ENCODE results near the gene DAAM1. TPM values are rescaled to one million over a fixed set of nuclear protein-coding genes. Genes with fewer than 3 reads are reported as not detected.

The DAAM1 gene
- total RNA-seq, 3 donors from 2014 or later (not counting 1 experiment from before 2014, with no cell fraction given): 10.9 to 31.4 (median 12.6) TPM

- intact Hi-C loops (cut with micrococcal nuclease): no loop called here
- H3K36me3 ChIP-seq (ENCODE audit: control insufficient read depth, insufficient read depth, low read length): peaks cover 12% of the 10 kb centered on the region
- H3K27ac Mint-ChIP-seq: no peak overlapping the region
- H3K27ac ChIP-seq (ENCODE audit: low read length): no peak overlapping the region
- ATAC-seq: no peak
- peaks cover 13% of the 10 kb centered on the region for H3K36me3 Mint-ChIP-seq
- WGBS (ENCODE audit: insufficient coverage): 100% methylated on average over 2 of the region's 4 CpGs
- no peaks in the 10 kb centered on the region for H3K4me1 ChIP-seq (ENCODE audit: control insufficient read depth, insufficient read depth, low read length)
- H3K9me3 ChIP-seq (ENCODE audit: control insufficient read depth, insufficient read depth, low read length): no peaks in the 10 kb centered on the region
- H3K9me3 Mint-ChIP-seq: no peaks in the 10 kb centered on the region
- no peak for DNase-seq
- no peaks in the 10 kb centered on the region for H3K27me3 Mint-ChIP-seq (ENCODE audit: low read depth in 2 of 2)
- TF ChIP-seq, protein P1, sequence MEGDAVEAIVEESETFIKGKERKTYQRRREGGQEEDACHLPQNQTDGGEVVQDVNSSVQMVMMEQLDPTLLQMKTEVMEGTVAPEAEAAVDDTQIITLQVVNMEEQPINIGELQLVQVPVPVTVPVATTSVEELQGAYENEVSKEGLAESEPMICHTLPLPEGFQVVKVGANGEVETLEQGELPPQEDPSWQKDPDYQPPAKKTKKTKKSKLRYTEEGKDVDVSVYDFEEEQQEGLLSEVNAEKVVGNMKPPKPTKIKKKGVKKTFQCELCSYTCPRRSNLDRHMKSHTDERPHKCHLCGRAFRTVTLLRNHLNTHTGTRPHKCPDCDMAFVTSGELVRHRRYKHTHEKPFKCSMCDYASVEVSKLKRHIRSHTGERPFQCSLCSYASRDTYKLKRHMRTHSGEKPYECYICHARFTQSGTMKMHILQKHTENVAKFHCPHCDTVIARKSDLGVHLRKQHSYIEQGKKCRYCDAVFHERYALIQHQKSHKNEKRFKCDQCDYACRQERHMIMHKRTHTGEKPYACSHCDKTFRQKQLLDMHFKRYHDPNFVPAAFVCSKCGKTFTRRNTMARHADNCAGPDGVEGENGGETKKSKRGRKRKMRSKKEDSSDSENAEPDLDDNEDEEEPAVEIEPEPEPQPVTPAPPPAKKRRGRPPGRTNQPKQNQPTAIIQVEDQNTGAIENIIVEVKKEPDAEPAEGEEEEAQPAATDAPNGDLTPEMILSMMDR (IDR thresholded peaks at IDR 0.05): no peak
- H3K4me3 ChIP-seq (ENCODE audit: low read length): no peak overlapping the region
- no peaks in the 10 kb centered on the region for H3K4me1 Mint-ChIP-seq
- no peaks in the 10 kb centered on the region for H3K27me3 ChIP-seq (ENCODE audit: control insufficient read depth, insufficient read depth, low read length)
- H3K4me3 Mint-ChIP-seq: no peak overlapping the region
Measured at GRCh38 chr14:59344016-59344415, 155.5 kb downstream of the DAAM1 start.

GRCh38 chr14:59344691-59345455 is 156.4 kb downstream of the DAAM1 start:
- WGBS (ENCODE audit: insufficient coverage): 97% methylated on average over 10 of the region's 10 CpGs
- no peaks in the 10 kb centered on the region for H3K9me3 Mint-ChIP-seq
- H3K36me3 ChIP-seq (ENCODE audit: control insufficient read depth, insufficient read depth, low read length): peaks cover 10% of the 10 kb centered on the region
- no peaks in the 10 kb centered on the region for H3K4me1 Mint-ChIP-seq
- H3K4me1 ChIP-seq (ENCODE audit: control insufficient read depth, insufficient read depth, low read length): no peaks in the 10 kb centered on the region
- H3K27me3 Mint-ChIP-seq (ENCODE audit: low read depth in 2 of 2): no peaks in the 10 kb centered on the region
- TF ChIP-seq, protein P1 (IDR thresholded peaks at IDR 0.05): no peak
- H3K4me3 Mint-ChIP-seq: no peak overlapping the region
- H3K27me3 ChIP-seq (ENCODE audit: control insufficient read depth, insufficient read depth, low read length): no peaks in the 10 kb centered on the region
- ATAC-seq (no peak), DNase-seq (no peak)
- no peak overlapping the region for H3K4me3 ChIP-seq (ENCODE audit: low read length)
- intact Hi-C loops (cut with micrococcal nuclease): no loop called here
- no peak overlapping the region for H3K27ac ChIP-seq (ENCODE audit: low read length)
- peaks cover 13% of the 10 kb centered on the region for H3K36me3 Mint-ChIP-seq
- H3K9me3 ChIP-seq (ENCODE audit: control insufficient read depth, insufficient read depth, low read length): no peaks in the 10 kb centered on the region
- H3K27ac Mint-ChIP-seq: no peak overlapping the region

- Histone ChIP-seq H3K9me3 (ENCODE audit: control insufficient read depth, insufficient read depth, low read length) (no peaks in the 10 kb centered on the region), H3K4me3 (ENCODE audit: low read length) (no peak overlapping the region), H3K4me1 (ENCODE audit: control insufficient read depth, insufficient read depth, low read length) (no peaks in the 10 kb centered on the region), H3K27me3 (ENCODE audit: control insufficient read depth, insufficient read depth, low read length) (no peaks in the 10 kb centered on the region), H3K36me3 (ENCODE audit: control insufficient read depth, insufficient read depth, low read length) (peaks cover 7% of the 10 kb centered on the region), H3K27ac (ENCODE audit: low read length) (no peak overlapping the region)
- Mint-ChIP-seq H3K4me1 (no peaks in the 10 kb centered on the region), H3K4me3 (no peak overlapping the region), H3K27me3 (ENCODE audit: low read depth in 2 of 2) (no peaks in the 10 kb centered on the region), H3K27ac (no peak overlapping the region), H3K36me3 (peaks cover 6% of the 10 kb centered on the region), H3K9me3 (no peaks in the 10 kb centered on the region)
- DNase-seq (no peak), ATAC-seq (no peak)
- intact Hi-C loops (cut with micrococcal nuclease): no loop called here
- TF ChIP-seq, protein P1 (IDR thresholded peaks at IDR 0.05): no peak
- WGBS (ENCODE audit: insufficient coverage): no CpG with 5 or more reads among the region's 1 CpG
Measured at GRCh38 chr14:59346329-59346728, 157.9 kb downstream of the DAAM1 start.

Data from natural killer cell (primary cell).